Right lobe of liver (tissue), 6 donors: ENCODE data around the gene ADTRP. TPM values are rescaled to one million over a fixed set of nuclear protein-coding genes. Genes with fewer than 3 reads are reported as not detected.

ENCODE experiments used
- ATAC-seq, 4 donors: fragments of 200-7000 bp; cut with Tn5 transposase; one replicate each; pipeline ENCODE4 v1.9.1; 2020; ENCODE audit warnings: mild to moderate bottlenecking in 4 of 4, moderate library complexity in 4 of 4
- DNase-seq, 3 donors: peaks; one replicate each; pipeline ENCODE4 v3.0.0-alpha.2; 2020
- H3K27ac ChIP-seq, 3 donors: fragments of 200-600 bp; one replicate each; pipeline ENCODE4 v1.8.0; 2022
- H3K27me3 ChIP-seq, 2 donors: fragments of 200-600 bp; one replicate each; pipeline ENCODE4 v1.8.0; 2022
- H3K36me3 ChIP-seq, 4 donors: fragments of 200-600 bp; sonication (generic) in 1 of 4; one replicate each; pipeline versions ENCODE4 v1.5.1 to v1.8.0; 2017 to 2022; ENCODE audit warnings: control low read depth in 1 of 4
- H3K4me1 ChIP-seq, 4 donors: fragments of 200-600 bp; sonication (generic) in 1 of 4; one replicate each; pipeline versions ENCODE4 v1.5.1 to v1.8.0; 2017 to 2022; ENCODE audit warnings: control low read depth in 1 of 4
- H3K4me3 ChIP-seq, 3 donors: fragments of 200-600 bp; one replicate each; pipeline ENCODE4 v1.8.0; 2022
- H3K9me3 ChIP-seq, 4 donors: fragments of 200-600 bp; sonication (generic) in 1 of 4; one replicate each; pipeline versions ENCODE4 v1.5.1 to v1.8.0; 2017 to 2022; ENCODE audit warnings: control low read depth in 1 of 4
- POLR2A ChIP-seq: fragments of 450-650 bp; IDR thresholded peaks from one replicate; pipeline ENCODE4 v1.6.1; 2017; ENCODE audit warnings: antibody characterized with exemption, mild to moderate bottlenecking
- WGBS: methylation state at CpG from one replicate; pipeline ENCODE4 v1.1.6; 2018; ENCODE audit warnings: low coverage, low lambda C conversion rate; ENCODE audit not compliant: insufficient coverage; ENCODE audit errors: missing lambda C conversion rate; 5-methylcytosine and 5-hydroxymethylcytosine counted together
- intact Hi-C, 2 donors: fragments of 100-400 bp; cut with DNase I; formaldehyde crosslinking; loops; one replicate each; pipeline versions ENCODE4 v1.11.2 to v1.14.1; 2022
- total RNA-seq, 6 experiments: library from RNA; depleted of rRNA in 2 of 6; stranded (reverse); fragments of >200 nt in 2 of 6; fragmentation: NEBNext Ultra II Directional in 3 of 6; extraction: Animal tissue kit (Norgen Biotek cat#: 25700) in 3 of 6; gene quantifications; one replicate each; pipeline versions ENCODE4 v1.1.0 to v1.2.4, GENCODE V29; 2016 to 2023
- TF ChIP-seq, protein P1 (sequence below), 4 donors: fragments of 200-600 bp in 3 of 4; fragments of 450-650 bp in 1 of 4; IDR thresholded peaks; one replicate each; pipeline versions ENCODE4 v1.5.1 to v1.8.0; 2016 to 2022; ENCODE audit warnings: antibody characterized with exemption in 4 of 4, mild to moderate bottlenecking in 2 of 4
- donor health status: DM: no; HTN: yes; CAD: no.
- donor health status: DM: no; HTN: no; CAD: no.
- donor health status: DM: no; HTN: no; CAD: no.
- donor health status: DM: no; HTN: yes; CAD: no.
- donor health status: DM: no; HTN: yes; CAD: no.

ADTRP gene
- total RNA-seq, 6 experiments from 2014 or later = 0.46 to 1.9 (median 0.92) TPM; not detected in 1

DNA sequence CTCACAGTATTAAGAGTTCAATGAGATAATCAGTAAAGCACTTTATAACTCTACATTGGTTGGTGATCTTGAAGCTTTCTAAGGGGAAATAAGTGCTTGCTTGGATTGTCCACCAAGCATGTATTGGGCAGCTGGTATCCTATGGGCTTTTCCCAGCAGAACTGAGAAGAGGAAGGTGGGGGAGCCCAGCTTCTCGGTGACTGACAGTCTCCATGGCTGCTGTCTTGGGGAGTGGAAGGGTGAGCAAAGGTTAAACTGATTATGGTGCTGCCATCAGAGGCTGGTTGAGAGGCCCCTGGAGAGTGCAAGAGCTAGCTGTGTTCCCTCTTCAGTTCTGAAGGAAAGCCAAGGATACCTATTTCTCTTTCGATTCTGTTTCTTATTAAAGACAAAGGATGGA, 35.5 kb upstream of the ADTRP start:
- TF ChIP-seq, protein P1, sequence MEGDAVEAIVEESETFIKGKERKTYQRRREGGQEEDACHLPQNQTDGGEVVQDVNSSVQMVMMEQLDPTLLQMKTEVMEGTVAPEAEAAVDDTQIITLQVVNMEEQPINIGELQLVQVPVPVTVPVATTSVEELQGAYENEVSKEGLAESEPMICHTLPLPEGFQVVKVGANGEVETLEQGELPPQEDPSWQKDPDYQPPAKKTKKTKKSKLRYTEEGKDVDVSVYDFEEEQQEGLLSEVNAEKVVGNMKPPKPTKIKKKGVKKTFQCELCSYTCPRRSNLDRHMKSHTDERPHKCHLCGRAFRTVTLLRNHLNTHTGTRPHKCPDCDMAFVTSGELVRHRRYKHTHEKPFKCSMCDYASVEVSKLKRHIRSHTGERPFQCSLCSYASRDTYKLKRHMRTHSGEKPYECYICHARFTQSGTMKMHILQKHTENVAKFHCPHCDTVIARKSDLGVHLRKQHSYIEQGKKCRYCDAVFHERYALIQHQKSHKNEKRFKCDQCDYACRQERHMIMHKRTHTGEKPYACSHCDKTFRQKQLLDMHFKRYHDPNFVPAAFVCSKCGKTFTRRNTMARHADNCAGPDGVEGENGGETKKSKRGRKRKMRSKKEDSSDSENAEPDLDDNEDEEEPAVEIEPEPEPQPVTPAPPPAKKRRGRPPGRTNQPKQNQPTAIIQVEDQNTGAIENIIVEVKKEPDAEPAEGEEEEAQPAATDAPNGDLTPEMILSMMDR (IDR thresholded peaks at IDR 0.05) = no peak
- TF ChIP-seq POLR2A = no peak
- Histone ChIP-seq H3K27ac (no peak overlapping the region), H3K36me3 (no peaks in the 10 kb centered on the region), H3K9me3 (no peaks in the 10 kb centered on the region), H3K27me3 (no peaks in the 10 kb centered on the region), H3K4me1 (peaks cover 0 to 9% (median 0%) of the 10 kb centered on the region in 4 donors), H3K4me3 (no peak overlapping the region)
- intact Hi-C loops = no loop called here
- WGBS = 76% methylated on average over 2 of the region's 2 CpGs
- DNase-seq (no peak), ATAC-seq (no peak)

DNA sequence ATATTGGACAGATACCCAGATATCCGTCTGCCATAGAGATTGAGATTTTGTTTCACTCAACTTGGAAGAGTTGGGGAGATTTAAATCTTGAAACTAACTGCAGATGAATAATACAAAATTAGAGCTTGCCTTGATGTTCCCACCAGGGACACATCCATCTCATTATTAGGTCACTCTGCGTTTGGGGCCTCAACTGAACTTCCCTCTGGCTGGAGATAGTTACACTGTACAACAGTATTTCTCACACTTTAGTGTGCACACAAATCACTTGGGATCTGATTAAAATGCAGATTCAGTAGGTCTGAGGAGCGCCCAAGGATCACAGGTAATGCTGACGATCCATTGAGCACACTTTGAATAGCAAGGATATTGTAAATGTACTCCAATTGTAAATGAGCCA, 35.0 kb upstream of the ADTRP start:
- 92% methylated on average over 4 of the region's 4 CpGs for WGBS
- Histone ChIP-seq H3K4me3 (no peak overlapping the region), H3K4me1 (peaks cover 0 to 9% (median 0%) of the 10 kb centered on the region in 4 donors), H3K9me3 (no peaks in the 10 kb centered on the region), H3K27ac (no peak overlapping the region), H3K36me3 (no peaks in the 10 kb centered on the region), H3K27me3 (no peaks in the 10 kb centered on the region)
- intact Hi-C loops = no loop called here
- TF ChIP-seq, protein P1 (IDR thresholded peaks at IDR 0.05) = no peak
- no peak for TF ChIP-seq POLR2A
- no peak for DNase-seq
- ATAC-seq = no peak

DNA sequence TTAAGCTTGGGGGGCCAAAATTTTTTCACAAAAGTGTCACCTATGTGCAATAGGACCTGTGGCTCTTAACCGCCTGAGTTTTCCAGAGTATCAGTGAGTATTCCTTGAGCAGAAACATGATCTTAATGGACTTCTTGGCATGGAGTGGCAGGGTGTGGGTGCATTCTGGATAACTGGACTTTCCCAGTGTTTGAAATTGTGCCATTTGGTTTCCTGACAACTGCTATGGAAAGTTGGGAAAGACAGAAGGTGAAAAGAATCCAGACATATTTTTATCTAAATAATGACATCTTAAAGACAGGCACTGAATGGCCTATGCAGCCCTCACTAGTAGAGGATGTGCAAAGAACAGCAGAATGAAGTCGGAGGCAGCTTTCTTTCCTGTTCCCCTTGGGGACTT, 34.3 kb upstream of the ADTRP start:
- WGBS = 92% methylated on average over 2 of the region's 2 CpGs
- Histone ChIP-seq H3K4me1 (peaks cover 0 to 9% (median 0%) of the 10 kb centered on the region in 4 donors), H3K36me3 (no peaks in the 10 kb centered on the region), H3K9me3 (no peaks in the 10 kb centered on the region), H3K27ac (no peak overlapping the region), H3K4me3 (no peak overlapping the region), H3K27me3 (no peaks in the 10 kb centered on the region)
- DNase-seq (no peak), ATAC-seq (no peak)
- TF ChIP-seq POLR2A = no peak
- TF ChIP-seq, protein P1 (IDR thresholded peaks at IDR 0.05) = no peak
- intact Hi-C loops = no loop called here

DNA sequence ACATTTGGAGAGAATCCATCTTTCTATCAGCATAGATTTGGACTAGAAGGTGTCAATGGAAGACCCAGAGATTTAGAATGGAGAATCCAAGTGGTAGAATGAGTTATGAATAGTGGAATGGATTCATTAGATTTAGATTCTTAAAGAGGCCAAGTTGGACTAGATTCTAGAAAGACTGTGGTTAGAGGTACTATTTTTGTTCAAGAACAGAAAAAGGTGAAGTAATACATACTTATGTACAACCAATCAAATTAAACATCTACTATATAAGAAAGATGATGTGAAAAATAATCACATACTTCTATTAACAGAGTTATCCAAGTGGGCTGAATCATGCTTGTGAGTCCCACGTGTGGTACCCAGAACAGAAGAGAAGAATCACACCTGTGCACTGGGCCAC, 33.8 kb upstream of the ADTRP start:
- H3K27me3 ChIP-seq = no peaks in the 10 kb centered on the region

More for the DNA sequence above, 33.8 kb upstream of the ADTRP start:
- Histone ChIP-seq H3K36me3 (no peaks in the 10 kb centered on the region), H3K4me3 (no peak overlapping the region), H3K27ac (no peak overlapping the region), H3K9me3 (no peaks in the 10 kb centered on the region), H3K4me1 (peaks cover 0 to 9% (median 0%) of the 10 kb centered on the region in 4 donors)
- no peak for DNase-seq
- WGBS = 64% methylated on average over 1 of the region's 1 CpG
- TF ChIP-seq POLR2A = no peak
- TF ChIP-seq, protein P1 (IDR thresholded peaks at IDR 0.05) = no peak
- no peak for ATAC-seq
- intact Hi-C loops = no loop called here
